Measurements from ENCODE around the gene SLC25A22.

- TF ChIP-seq CTCF (IDR thresholded peaks at IDR 0.05; ENCODE audit: insufficient read depth, low read length, poor library complexity, severe bottlenecking) (no peak), EZH2phosphoT487 (conservative IDR thresholded peaks at IDR 0.05; ENCODE audit: low read length) (no peak)
Observed at GRCh38 chr11:800473-800872, 2.4 kb upstream of the SLC25A22 start.
